GM19025 (cell line): ENCODE data around the gene AIFM1.

Experiments used
- ATAC-seq: cut with Tn5 transposase; IDR thresholded peaks from one replicate; pipeline ENCODE4 v1.9.1; 2021; ENCODE audit warnings: mild to moderate bottlenecking, low read depth, moderate library complexity; ENCODE audit not compliant: unreplicated experiment

Gene AIFM1

GRCh38 chrX:130171446-130172126 lies 5.9 kb upstream of the AIFM1 start, which contains the start of gene RAB33A:
RAB33A (plus strand) TSS chrX:130171962; CDS start chrX:130172063, 101 bp downstream.
- ATAC-seq = no peak

GRCh38 chrX:130170752-130171445 lies 5.3 kb upstream of the AIFM1 start:
- ATAC-seq = peak; percentile 64

- no peak for ATAC-seq
Measured at GRCh38 chrX:130167040-130167439, 1.4 kb upstream of the AIFM1 start.

- ATAC-seq = no peak
Measured at GRCh38 chrX:130166503-130166777, 799 bp upstream of the AIFM1 start.

- no peak for ATAC-seq
Measured at GRCh38 chrX:130165181-130165702, 399 bp downstream of the AIFM1 start.

- ATAC-seq = no peak
Measured at GRCh38 chrX:130163398-130163797, 2.2 kb downstream of the AIFM1 start.

GRCh38 chrX:130162094-130162735 lies 3.4 kb downstream of the AIFM1 start:
- ATAC-seq = no peak

- ATAC-seq = no peak
Measured at GRCh38 chrX:130159776-130160175, 5.9 kb downstream of the AIFM1 start.

GRCh38 chrX:130158311-130158710 lies 7.3 kb downstream of the AIFM1 start:
- ATAC-seq = no peak

- ATAC-seq = no peak
Measured at GRCh38 chrX:130155564-130155963, 10.1 kb downstream of the AIFM1 start.

GRCh38 chrX:130147631-130148030 lies 18.0 kb downstream of the AIFM1 start:
- ATAC-seq = no peak

GRCh38 chrX:130145123-130145522 lies 20.5 kb downstream of the AIFM1 start:
- ATAC-seq = no peak

GRCh38 chrX:130144509-130144908 lies 21.1 kb downstream of the AIFM1 start:
- no peak for ATAC-seq

GRCh38 chrX:130139474-130140201 lies 26.0 kb downstream of the AIFM1 start:
- ATAC-seq = no peak

GRCh38 chrX:130136961-130137360 lies 28.7 kb downstream of the AIFM1 start:
- no peak for ATAC-seq

GRCh38 chrX:130136496-130136895 lies 29.1 kb downstream of the AIFM1 start:
- no peak for ATAC-seq

- ATAC-seq = no peak
Measured at GRCh38 chrX:130130990-130131389, 34.7 kb downstream of the AIFM1 start.

GRCh38 chrX:130125091-130125874 lies 40.4 kb downstream of the AIFM1 start:
- no peak for ATAC-seq

- no peak for ATAC-seq
Measured at GRCh38 chrX:130124577-130124976, 41.1 kb downstream of the AIFM1 start.

GRCh38 chrX:130121505-130121800 lies 44.2 kb downstream of the AIFM1 start:
- no peak for ATAC-seq
